GM23338 (cell line): ENCODE data around the gene FLT1. TPM values are rescaled to one million over a fixed set of nuclear protein-coding genes. Genes with fewer than 3 reads are reported as not detected.

Source experiments
- CREB1 ChIP-seq: fragments of 250-450 bp; sonication (Bioruptor Pico); IDR thresholded peaks from 2 replicates; pipeline ENCODE4 v1.5.0; 2020; ENCODE audit warnings: low read depth, mild to moderate bottlenecking, moderate library complexity
- JUNB ChIP-seq: IDR thresholded peaks from one replicate; pipeline ENCODE4 v1.6.1; 2016; ENCODE audit warnings: antibody characterized with exemption; ENCODE audit not compliant: unreplicated experiment
- POLR2AphosphoS5 ChIP-seq: IDR thresholded peaks from 2 replicates; pipeline ENCODE4 v1.6.1; 2016; ENCODE audit warnings: antibody characterized with exemption, low read depth
- polyA plus RNA-seq: library from polyadenylated mRNA; unstranded; fragments of >200 nt; fragmentation: Nextera tagmentation; extraction: Ambion mirVana; gene quantifications from 2 replicates; pipeline ENCODE4 v1.2.1, GENCODE V29; 2016
- total RNA-seq: library from RNA; depleted of rRNA; stranded (reverse); fragments of >200 nt; shearing (Covaris generic); gene quantifications from 2 replicates; pipeline ENCODE4 v1.2.3, GENCODE V29; 2014
- TF ChIP-seq, protein P1 (sequence below): fragments of 250-450 bp; sonication (Bioruptor Pico); IDR thresholded peaks from 2 replicates; pipeline ENCODE4 v1.5.0; 2020; ENCODE audit warnings: mild to moderate bottlenecking, moderate library complexity
- TF ChIP-seq, protein P2 (sequence below), 2 experiments: fragments of 200-600 bp in 1 of 2; sonication (generic) in 1 of 2; conservative IDR thresholded peaks; 2 replicates each; pipeline versions ENCODE4 v1.5.1 to v1.6.1; 2016 to 2017; ENCODE audit warnings: antibody characterized with exemption in 2 of 2, low read depth in 2 of 2, mild to moderate bottlenecking in 2 of 2, moderate library complexity in 1 of 2
- TF ChIP-seq, protein P3 (sequence below): IDR thresholded peaks from one replicate; pipeline ENCODE4 v1.6.1; 2018; ENCODE audit warnings: antibody characterized with exemption; ENCODE audit not compliant: unreplicated experiment

Gene FLT1
- total and polyA plus RNA-seq, 2 experiments from 2014 or later: 26.8 to 116 TPM

DNA sequence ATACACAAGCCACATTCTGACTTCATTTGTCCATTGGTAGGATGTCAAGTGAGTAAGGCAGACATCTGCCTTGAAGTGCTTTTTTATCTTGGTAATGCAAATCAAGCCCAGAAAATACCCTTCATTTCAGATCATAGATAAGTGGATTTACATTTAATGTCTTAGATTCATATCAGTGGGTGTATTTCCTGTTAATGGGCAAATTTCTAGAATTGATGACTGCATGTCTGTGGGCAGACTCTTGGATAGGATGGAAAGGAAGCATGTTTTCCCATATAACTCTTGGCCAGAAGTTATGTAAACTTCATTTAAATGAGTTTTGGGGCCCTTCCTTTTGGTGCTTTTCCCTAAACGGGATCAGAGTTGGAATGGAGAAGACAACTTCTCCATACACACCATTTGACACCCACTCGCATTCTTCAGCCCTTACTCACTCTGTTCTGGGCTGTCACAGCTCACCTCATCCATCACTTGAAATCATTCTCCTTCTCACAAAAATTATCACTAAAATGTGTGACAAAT is 154.6 kb downstream of the FLT1 start (continued):
- TF ChIP-seq, protein P1, sequence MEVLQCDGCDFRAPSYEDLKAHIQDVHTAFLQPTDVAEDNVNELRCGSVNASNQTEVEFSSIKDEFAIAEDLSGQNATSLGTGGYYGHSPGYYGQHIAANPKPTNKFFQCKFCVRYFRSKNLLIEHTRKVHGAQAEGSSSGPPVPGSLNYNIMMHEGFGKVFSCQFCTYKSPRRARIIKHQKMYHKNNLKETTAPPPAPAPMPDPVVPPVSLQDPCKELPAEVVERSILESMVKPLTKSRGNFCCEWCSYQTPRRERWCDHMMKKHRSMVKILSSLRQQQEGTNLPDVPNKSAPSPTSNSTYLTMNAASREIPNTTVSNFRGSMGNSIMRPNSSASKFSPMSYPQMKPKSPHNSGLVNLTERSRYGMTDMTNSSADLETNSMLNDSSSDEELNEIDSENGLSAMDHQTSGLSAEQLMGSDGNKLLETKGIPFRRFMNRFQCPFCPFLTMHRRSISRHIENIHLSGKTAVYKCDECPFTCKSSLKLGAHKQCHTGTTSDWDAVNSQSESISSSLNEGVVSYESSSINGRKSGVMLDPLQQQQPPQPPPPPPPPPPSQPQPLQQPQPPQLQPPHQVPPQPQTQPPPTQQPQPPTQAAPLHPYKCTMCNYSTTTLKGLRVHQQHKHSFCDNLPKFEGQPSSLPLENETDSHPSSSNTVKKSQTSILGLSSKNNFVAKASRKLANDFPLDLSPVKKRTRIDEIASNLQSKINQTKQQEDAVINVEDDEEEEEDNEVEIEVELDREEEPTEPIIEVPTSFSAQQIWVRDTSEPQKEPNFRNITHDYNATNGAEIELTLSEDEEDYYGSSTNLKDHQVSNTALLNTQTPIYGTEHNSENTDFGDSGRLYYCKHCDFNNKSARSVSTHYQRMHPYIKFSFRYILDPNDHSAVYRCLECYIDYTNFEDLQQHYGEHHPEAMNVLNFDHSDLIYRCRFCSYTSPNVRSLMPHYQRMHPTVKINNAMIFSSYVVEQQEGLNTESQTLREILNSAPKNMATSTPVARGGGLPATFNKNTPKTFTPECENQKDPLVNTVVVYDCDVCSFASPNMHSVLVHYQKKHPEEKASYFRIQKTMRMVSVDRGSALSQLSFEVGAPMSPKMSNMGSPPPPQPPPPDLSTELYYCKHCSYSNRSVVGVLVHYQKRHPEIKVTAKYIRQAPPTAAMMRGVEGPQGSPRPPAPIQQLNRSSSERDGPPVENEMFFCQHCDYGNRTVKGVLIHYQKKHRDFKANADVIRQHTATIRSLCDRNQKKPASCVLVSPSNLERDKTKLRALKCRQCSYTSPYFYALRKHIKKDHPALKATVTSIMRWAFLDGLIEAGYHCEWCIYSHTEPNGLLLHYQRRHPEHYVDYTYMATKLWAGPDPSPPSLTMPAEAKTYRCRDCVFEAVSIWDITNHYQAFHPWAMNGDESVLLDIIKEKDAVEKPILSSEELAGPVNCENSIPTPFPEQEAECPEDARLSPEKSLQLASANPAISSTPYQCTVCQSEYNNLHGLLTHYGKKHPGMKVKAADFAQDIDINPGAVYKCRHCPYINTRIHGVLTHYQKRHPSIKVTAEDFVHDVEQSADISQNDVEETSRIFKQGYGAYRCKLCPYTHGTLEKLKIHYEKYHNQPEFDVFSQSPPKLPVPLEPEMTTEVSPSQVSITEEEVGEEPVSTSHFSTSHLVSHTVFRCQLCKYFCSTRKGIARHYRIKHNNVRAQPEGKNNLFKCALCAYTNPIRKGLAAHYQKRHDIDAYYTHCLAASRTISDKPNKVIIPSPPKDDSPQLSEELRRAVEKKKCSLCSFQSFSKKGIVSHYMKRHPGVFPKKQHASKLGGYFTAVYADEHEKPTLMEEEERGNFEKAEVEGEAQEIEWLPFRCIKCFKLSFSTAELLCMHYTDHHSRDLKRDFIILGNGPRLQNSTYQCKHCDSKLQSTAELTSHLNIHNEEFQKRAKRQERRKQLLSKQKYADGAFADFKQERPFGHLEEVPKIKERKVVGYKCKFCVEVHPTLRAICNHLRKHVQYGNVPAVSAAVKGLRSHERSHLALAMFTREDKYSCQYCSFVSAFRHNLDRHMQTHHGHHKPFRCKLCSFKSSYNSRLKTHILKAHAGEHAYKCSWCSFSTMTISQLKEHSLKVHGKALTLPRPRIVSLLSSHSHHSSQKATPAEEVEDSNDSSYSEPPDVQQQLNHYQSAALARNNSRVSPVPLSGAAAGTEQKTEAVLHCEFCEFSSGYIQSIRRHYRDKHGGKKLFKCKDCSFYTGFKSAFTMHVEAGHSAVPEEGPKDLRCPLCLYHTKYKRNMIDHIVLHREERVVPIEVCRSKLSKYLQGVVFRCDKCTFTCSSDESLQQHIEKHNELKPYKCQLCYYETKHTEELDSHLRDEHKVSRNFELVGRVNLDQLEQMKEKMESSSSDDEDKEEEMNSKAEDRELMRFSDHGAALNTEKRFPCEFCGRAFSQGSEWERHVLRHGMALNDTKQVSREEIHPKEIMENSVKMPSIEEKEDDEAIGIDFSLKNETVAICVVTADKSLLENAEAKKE: no peak
- TF ChIP-seq JUNB (no peak), POLR2AphosphoS5 (no peak), CREB1 (no peak)
- TF ChIP-seq, protein P2, sequence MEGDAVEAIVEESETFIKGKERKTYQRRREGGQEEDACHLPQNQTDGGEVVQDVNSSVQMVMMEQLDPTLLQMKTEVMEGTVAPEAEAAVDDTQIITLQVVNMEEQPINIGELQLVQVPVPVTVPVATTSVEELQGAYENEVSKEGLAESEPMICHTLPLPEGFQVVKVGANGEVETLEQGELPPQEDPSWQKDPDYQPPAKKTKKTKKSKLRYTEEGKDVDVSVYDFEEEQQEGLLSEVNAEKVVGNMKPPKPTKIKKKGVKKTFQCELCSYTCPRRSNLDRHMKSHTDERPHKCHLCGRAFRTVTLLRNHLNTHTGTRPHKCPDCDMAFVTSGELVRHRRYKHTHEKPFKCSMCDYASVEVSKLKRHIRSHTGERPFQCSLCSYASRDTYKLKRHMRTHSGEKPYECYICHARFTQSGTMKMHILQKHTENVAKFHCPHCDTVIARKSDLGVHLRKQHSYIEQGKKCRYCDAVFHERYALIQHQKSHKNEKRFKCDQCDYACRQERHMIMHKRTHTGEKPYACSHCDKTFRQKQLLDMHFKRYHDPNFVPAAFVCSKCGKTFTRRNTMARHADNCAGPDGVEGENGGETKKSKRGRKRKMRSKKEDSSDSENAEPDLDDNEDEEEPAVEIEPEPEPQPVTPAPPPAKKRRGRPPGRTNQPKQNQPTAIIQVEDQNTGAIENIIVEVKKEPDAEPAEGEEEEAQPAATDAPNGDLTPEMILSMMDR (conservative IDR thresholded peaks at IDR 0.05; ENCODE audit: low read depth in 2 of 2): no peak
- TF ChIP-seq, protein P3, sequence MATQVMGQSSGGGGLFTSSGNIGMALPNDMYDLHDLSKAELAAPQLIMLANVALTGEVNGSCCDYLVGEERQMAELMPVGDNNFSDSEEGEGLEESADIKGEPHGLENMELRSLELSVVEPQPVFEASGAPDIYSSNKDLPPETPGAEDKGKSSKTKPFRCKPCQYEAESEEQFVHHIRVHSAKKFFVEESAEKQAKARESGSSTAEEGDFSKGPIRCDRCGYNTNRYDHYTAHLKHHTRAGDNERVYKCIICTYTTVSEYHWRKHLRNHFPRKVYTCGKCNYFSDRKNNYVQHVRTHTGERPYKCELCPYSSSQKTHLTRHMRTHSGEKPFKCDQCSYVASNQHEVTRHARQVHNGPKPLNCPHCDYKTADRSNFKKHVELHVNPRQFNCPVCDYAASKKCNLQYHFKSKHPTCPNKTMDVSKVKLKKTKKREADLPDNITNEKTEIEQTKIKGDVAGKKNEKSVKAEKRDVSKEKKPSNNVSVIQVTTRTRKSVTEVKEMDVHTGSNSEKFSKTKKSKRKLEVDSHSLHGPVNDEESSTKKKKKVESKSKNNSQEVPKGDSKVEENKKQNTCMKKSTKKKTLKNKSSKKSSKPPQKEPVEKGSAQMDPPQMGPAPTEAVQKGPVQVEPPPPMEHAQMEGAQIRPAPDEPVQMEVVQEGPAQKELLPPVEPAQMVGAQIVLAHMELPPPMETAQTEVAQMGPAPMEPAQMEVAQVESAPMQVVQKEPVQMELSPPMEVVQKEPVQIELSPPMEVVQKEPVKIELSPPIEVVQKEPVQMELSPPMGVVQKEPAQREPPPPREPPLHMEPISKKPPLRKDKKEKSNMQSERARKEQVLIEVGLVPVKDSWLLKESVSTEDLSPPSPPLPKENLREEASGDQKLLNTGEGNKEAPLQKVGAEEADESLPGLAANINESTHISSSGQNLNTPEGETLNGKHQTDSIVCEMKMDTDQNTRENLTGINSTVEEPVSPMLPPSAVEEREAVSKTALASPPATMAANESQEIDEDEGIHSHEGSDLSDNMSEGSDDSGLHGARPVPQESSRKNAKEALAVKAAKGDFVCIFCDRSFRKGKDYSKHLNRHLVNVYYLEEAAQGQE: no peak
